Neural progenitor cell (in vitro differentiated cells): Measurements from ENCODE around the gene ANKRD31. TPM values are rescaled to one million over a fixed set of nuclear protein-coding genes. Genes with fewer than 3 reads are reported as not detected.
A peak's percentile ranks its signal among the peaks of the same experiment; 100 is the strongest.

Source experiments
- DNase-seq: peaks from one replicate; pipeline ENCODE4 v3.0.0-alpha.2; 2016; ENCODE audit warnings: low spot score
- H2AFZ ChIP-seq: fragments of 200-600 bp; sonication (generic); replicated peaks from 2 replicates; pipeline ENCODE4 v1.6.1; 2016; ENCODE audit warnings: antibody characterized with exemption
- H3F3A ChIP-seq: fragments of 200-600 bp; sonication (generic); 2 replicates; pipeline ENCODE4 v1.6.1; 2016; ENCODE audit warnings: antibody characterized with exemption, low read depth
- H3K27ac ChIP-seq: fragments of 200-600 bp; sonication (generic); 2 replicates; pipeline ENCODE4 v1.5.1; 2016; ENCODE audit warnings: mild to moderate bottlenecking
- H3K27me3 ChIP-seq: fragments of 200-600 bp; sonication (generic); 2 replicates; pipeline ENCODE4 v1.6.1; 2016; ENCODE audit warnings: mild to moderate bottlenecking, moderate library complexity
- H3K36me3 ChIP-seq: fragments of 200-600 bp; sonication (generic); 2 replicates; pipeline ENCODE4 v1.5.1; 2016
- H3K4me1 ChIP-seq: fragments of 200-600 bp; sonication (generic); 2 replicates; pipeline ENCODE4 v1.6.1; 2016; ENCODE audit warnings: mixed run types
- H3K4me2 ChIP-seq: fragments of 200-600 bp; sonication (generic); 2 replicates; pipeline ENCODE4 v1.6.1; 2016
- H3K4me3 ChIP-seq: fragments of 200-600 bp; sonication (generic); 2 replicates; pipeline ENCODE4 v1.5.1; 2016
- H3K79me2 ChIP-seq: fragments of 200-600 bp; sonication (generic); 2 replicates; pipeline ENCODE4 v1.6.1; 2016; ENCODE audit warnings: low read depth
- H3K9ac ChIP-seq: fragments of 200-600 bp; sonication (generic); 2 replicates; pipeline ENCODE4 v1.6.1; 2016
- H3K9me3 ChIP-seq: fragments of 200-600 bp; sonication (generic); 2 replicates; pipeline ENCODE4 v1.5.1; 2016; ENCODE audit warnings: low read depth
- H4K20me1 ChIP-seq: fragments of 200-600 bp; sonication (generic); 2 replicates; pipeline ENCODE4 v1.6.1; 2016; ENCODE audit warnings: low read depth
- H3K27ac Mint-ChIP-seq: 3 replicates; pipeline ENCODE4 v1.8.0; 2021; ENCODE audit warnings: mixed read lengths
- H3K27me3 Mint-ChIP-seq: 2 replicates; pipeline ENCODE4 v1.8.0; 2022; ENCODE audit warnings: low read depth, mild to moderate bottlenecking, inconsistent platforms, moderate library complexity, mixed read lengths; ENCODE audit not compliant: insufficient read depth
- H3K36me3 Mint-ChIP-seq: 3 replicates; pipeline ENCODE4 v1.8.0; 2021; ENCODE audit warnings: mixed read lengths
- H3K4me1 Mint-ChIP-seq: 3 replicates; pipeline ENCODE4 v1.8.0; 2021; ENCODE audit warnings: mixed read lengths
- H3K4me3 Mint-ChIP-seq: 3 replicates; pipeline ENCODE4 v1.8.0; 2021; ENCODE audit warnings: mild to moderate bottlenecking, moderate library complexity, mixed read lengths
- H3K9me3 Mint-ChIP-seq: 3 replicates; pipeline ENCODE4 v1.8.0; 2020; ENCODE audit warnings: mixed read lengths
- EZH2 ChIP-seq: fragments of 200-600 bp; sonication (generic); IDR thresholded peaks from 2 replicates; pipeline ENCODE4 v1.6.1; 2017; ENCODE audit warnings: antibody characterized with exemption, mild to moderate bottlenecking, moderate library complexity
- EZH2phosphoT487 ChIP-seq: fragments of 200-600 bp; sonication (generic); IDR thresholded peaks from 2 replicates; pipeline ENCODE4 v1.6.1; 2017; ENCODE audit warnings: antibody characterized with exemption
- total RNA-seq: library from RNA; depleted of rRNA; stranded (reverse); fragments of >200 nt; gene quantifications from 2 replicates; pipeline ENCODE4 v1.2.3, GENCODE V29; 2015; ENCODE audit warnings: low replicate concordance
- TF ChIP-seq, protein P1 (sequence below): fragments of 200-600 bp; sonication (generic); IDR thresholded peaks from 2 replicates; pipeline ENCODE4 v1.5.1; 2017; ENCODE audit warnings: antibody characterized with exemption, mild to moderate bottlenecking

Gene ANKRD31
- total RNA-seq, 1 donor from 2014 or later, result 0.75 TPM

DNA sequence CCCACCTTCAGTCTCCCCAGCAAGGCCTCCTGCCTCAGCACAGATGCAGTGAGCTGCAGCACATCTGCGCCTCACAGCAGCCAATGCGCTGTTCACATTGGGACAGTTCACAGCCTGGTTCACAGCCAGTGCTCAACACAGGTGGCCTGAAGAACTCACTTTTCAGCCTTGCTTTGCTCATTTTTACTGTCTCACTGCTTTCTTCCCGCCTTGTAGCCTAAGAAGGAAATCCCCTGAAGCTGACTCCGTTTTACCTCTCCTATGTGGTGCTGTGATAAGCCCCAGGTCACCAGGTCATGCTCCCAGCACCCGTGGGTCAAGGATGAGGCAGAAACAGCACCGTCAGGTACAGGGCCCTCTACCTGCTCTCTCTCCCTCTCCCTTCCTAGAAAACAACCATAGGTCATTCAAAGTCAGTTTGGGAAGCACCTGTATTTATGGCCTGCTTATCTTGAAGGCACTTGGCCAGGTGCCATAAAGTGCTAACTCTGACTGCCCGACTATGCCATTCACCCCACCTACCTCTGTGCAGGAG is 185.4 kb downstream of the ANKRD31 start:
- Mint-ChIP-seq H3K27me3 (peaks cover 13% of the 10 kb centered on the region), H3K9me3 (no peaks in the 10 kb centered on the region), H3K4me1 (peaks cover 39% of the 10 kb centered on the region), H3K27ac (no peak overlapping the region), H3K4me3 (peak overlapping the region; percentile 95), H3K36me3 (no peaks in the 10 kb centered on the region)
- Histone ChIP-seq H3K27ac (no peak overlapping the region), H3K4me3 (no peak overlapping the region), H3F3A (peaks cover 29% of the 10 kb centered on the region), H3K36me3 (no peaks in the 10 kb centered on the region), H2AFZ (no peak overlapping the region), H3K9ac (no peak overlapping the region), H3K27me3 (peaks cover 52% of the 10 kb centered on the region), H3K9me3 (no peaks in the 10 kb centered on the region), H3K4me2 (no peak overlapping the region), H3K4me1 (peaks cover 11% of the 10 kb centered on the region), H4K20me1 (peaks cover 7% of the 10 kb centered on the region), H3K79me2 (no peaks in the 10 kb centered on the region)
- no peak for TF ChIP-seq EZH2phosphoT487
- TF ChIP-seq, protein P1, sequence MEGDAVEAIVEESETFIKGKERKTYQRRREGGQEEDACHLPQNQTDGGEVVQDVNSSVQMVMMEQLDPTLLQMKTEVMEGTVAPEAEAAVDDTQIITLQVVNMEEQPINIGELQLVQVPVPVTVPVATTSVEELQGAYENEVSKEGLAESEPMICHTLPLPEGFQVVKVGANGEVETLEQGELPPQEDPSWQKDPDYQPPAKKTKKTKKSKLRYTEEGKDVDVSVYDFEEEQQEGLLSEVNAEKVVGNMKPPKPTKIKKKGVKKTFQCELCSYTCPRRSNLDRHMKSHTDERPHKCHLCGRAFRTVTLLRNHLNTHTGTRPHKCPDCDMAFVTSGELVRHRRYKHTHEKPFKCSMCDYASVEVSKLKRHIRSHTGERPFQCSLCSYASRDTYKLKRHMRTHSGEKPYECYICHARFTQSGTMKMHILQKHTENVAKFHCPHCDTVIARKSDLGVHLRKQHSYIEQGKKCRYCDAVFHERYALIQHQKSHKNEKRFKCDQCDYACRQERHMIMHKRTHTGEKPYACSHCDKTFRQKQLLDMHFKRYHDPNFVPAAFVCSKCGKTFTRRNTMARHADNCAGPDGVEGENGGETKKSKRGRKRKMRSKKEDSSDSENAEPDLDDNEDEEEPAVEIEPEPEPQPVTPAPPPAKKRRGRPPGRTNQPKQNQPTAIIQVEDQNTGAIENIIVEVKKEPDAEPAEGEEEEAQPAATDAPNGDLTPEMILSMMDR, result no peak
- no peak for TF ChIP-seq EZH2
- DNase-seq, result no peak

DNA sequence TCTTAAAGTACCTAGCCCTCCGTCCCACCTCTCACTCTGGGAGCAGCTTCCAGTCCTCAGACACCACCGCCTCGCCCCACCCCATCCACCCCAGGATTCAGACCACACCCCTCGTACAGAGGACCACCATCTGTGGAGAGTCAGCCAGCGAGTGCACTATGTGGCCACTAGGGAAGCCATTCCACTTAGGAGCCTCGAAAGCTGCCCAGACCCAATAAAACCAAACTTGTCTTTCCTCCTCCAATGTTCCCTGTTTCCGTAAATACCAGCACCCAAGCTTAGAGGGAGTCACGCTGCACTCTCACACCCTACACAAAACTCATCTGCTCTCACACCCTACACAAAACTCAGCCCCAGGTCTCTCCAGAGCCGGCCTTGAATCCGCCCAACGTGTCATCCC is 186.3 kb downstream of the ANKRD31 start:
- no peaks in the 10 kb centered on the region for H3K9me3 ChIP-seq
- H3K9ac ChIP-seq, result no peak overlapping the region
- H3K36me3 ChIP-seq, result no peaks in the 10 kb centered on the region
- Mint-ChIP-seq H3K4me3 (peak overlapping the region; percentile 19), H3K27me3 (peaks cover 13% of the 10 kb centered on the region), H3K27ac (no peak overlapping the region), H3K9me3 (no peaks in the 10 kb centered on the region), H3K36me3 (peaks cover 4% of the 10 kb centered on the region), H3K4me1 (peaks cover 31% of the 10 kb centered on the region)
- H3K4me1 ChIP-seq, result peaks cover 11% of the 10 kb centered on the region
- no peak overlapping the region for H3K4me3 ChIP-seq
- peaks cover 52% of the 10 kb centered on the region for H3K27me3 ChIP-seq
- no peak overlapping the region for H3K27ac ChIP-seq
- no peak for TF ChIP-seq EZH2
- TF ChIP-seq, protein P1, result peak; percentile 48
- H3F3A ChIP-seq, result peaks cover 22% of the 10 kb centered on the region
- DNase-seq, result peak; percentile 71
- no peak overlapping the region for H2AFZ ChIP-seq
- no peaks in the 10 kb centered on the region for H3K79me2 ChIP-seq
- H3K4me2 ChIP-seq, result no peak overlapping the region
- peaks cover 7% of the 10 kb centered on the region for H4K20me1 ChIP-seq

DNA sequence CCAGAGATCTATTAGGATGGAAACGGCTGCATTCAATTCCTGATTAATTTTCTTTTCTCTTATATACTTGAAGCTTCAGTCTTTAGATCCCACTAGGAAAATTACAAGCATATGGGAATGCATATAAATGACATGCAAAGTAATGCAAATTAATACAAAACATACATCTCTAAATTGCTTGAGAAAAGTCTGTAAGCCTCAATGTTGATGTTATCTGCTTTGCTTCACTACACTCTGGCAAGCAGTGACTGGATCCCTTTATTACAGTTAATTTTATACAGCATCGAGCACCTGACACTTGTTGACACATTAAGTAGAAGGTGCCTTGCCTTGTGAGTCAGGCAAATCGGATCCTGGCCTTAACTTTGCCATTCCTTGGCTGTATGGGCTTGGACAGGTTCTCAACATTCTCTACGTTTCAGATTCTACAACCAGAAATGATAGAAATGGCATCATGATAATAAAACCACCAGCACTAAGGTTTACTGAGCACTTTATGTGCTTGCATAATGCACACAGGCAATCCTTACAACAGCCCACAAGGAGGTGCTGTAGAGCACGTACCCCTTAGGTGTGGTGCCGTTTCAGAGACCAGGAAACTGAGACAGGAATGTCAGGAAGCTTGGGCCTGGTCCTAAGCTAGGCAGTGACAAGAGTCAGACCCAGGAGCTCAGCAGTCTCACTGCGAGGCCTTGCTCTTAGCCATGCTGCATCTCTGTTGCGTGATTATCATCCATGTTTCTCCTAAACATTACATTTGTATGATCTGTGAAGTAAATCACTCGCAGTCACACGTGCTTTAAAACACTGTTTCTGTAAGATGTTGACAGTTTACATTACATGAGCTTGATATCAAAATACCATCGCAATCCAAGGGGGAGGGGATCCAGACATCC is 187.0 kb downstream of the ANKRD31 start:
- Histone ChIP-seq H3K27ac (no peak overlapping the region), H3K27me3 (peaks cover 46% of the 10 kb centered on the region), H2AFZ (no peak overlapping the region), H3K9me3 (no peaks in the 10 kb centered on the region), H3K4me2 (no peak overlapping the region), H4K20me1 (peaks cover 7% of the 10 kb centered on the region), H3K4me1 (peaks cover 11% of the 10 kb centered on the region), H3K36me3 (no peaks in the 10 kb centered on the region), H3K9ac (no peak overlapping the region), H3K79me2 (no peaks in the 10 kb centered on the region), H3F3A (peaks cover 14% of the 10 kb centered on the region), H3K4me3 (no peak overlapping the region)
- H3K4me1 Mint-ChIP-seq, result peaks cover 29% of the 10 kb centered on the region
- no peaks in the 10 kb centered on the region for H3K9me3 Mint-ChIP-seq
- no peak overlapping the region for H3K27ac Mint-ChIP-seq
- peaks cover 4% of the 10 kb centered on the region for H3K36me3 Mint-ChIP-seq
- H3K4me3 Mint-ChIP-seq, result no peak overlapping the region
- peaks cover 8% of the 10 kb centered on the region for H3K27me3 Mint-ChIP-seq
- DNase-seq, result peak; percentile 79
- TF ChIP-seq, protein P1, result peak; percentile 74
- no peak for TF ChIP-seq EZH2
